Measurements from ENCODE around the gene RPS6KA5. TPM values are rescaled to one million over a fixed set of nuclear protein-coding genes. Genes with fewer than 3 reads are reported as not detected.
"Not testable (repeated sequence)": the region's sequence is repeated elsewhere in the genome, so short reads cannot be mapped to it uniquely, and the experiment has no call there.

The RPS6KA5 gene
- total RNA-seq, 1 donor from 2014 or later: 0.21 TPM

- Histone ChIP-seq H3K27ac (no peak overlapping the region), H3K4me1 (no peaks in the 10 kb centered on the region)
- intact Hi-C loops (cut with DNase I): no loop called here
Observed at GRCh38 chr14:91041450-91041849, 19.0 kb downstream of the RPS6KA5 start.

DNA sequence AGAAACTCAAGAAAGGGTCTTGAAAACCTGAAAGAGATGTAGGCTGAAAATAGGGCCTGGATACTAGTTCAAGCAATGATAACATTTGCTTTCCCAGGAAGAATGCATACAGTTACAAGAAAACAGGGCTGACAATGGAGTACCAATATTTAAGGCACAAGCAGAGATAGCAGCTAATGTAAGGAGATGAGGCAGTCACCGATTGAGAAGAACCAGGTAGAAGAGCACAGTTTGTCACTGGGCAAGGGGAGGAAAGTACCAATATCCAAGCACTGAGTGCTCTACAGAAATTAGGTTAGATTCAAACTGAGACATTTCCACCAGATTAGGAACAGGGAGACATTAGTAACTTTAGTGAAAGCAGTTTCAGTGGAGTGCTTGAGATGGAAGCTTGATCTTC is 19.9 kb downstream of the RPS6KA5 start:
- no peaks in the 10 kb centered on the region for H3K4me1 ChIP-seq

More at GRCh38 chr14:91041450-91041849, 19.0 kb downstream of the RPS6KA5 start:
- Histone ChIP-seq H3K27me3 (no peaks in the 10 kb centered on the region), H3K4me3 (no peak overlapping the region), H3K36me3 (no peaks in the 10 kb centered on the region), H3K9me3 (no peaks in the 10 kb centered on the region)
- DNase-seq (ENCODE audit: low spot score in 2 of 2): no peak
- TF ChIP-seq, protein P1, sequence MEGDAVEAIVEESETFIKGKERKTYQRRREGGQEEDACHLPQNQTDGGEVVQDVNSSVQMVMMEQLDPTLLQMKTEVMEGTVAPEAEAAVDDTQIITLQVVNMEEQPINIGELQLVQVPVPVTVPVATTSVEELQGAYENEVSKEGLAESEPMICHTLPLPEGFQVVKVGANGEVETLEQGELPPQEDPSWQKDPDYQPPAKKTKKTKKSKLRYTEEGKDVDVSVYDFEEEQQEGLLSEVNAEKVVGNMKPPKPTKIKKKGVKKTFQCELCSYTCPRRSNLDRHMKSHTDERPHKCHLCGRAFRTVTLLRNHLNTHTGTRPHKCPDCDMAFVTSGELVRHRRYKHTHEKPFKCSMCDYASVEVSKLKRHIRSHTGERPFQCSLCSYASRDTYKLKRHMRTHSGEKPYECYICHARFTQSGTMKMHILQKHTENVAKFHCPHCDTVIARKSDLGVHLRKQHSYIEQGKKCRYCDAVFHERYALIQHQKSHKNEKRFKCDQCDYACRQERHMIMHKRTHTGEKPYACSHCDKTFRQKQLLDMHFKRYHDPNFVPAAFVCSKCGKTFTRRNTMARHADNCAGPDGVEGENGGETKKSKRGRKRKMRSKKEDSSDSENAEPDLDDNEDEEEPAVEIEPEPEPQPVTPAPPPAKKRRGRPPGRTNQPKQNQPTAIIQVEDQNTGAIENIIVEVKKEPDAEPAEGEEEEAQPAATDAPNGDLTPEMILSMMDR (IDR thresholded peaks at IDR 0.05): no peak

GRCh38 chr14:91038439-91038838 is 22.0 kb downstream of the RPS6KA5 start:
- DNase-seq (ENCODE audit: low spot score in 2 of 2): no peak
- TF ChIP-seq, protein P1 (IDR thresholded peaks at IDR 0.05): no peak
- intact Hi-C loops (cut with DNase I): no loop called here
- Histone ChIP-seq H3K36me3 (no peaks in the 10 kb centered on the region), H3K27ac (no peak overlapping the region), H3K4me1 (no peaks in the 10 kb centered on the region), H3K27me3 (no peaks in the 10 kb centered on the region), H3K4me3 (no peak overlapping the region), H3K9me3 (no peaks in the 10 kb centered on the region)

More for the DNA sequence above, 19.9 kb downstream of the RPS6KA5 start:
- Histone ChIP-seq H3K9me3 (no peaks in the 10 kb centered on the region), H3K27ac (no peak overlapping the region), H3K36me3 (no peaks in the 10 kb centered on the region), H3K4me3 (no peak overlapping the region), H3K27me3 (no peaks in the 10 kb centered on the region)
- TF ChIP-seq, protein P1 (IDR thresholded peaks at IDR 0.05): no peak
- DNase-seq (ENCODE audit: low spot score in 2 of 2): no peak
- intact Hi-C loops (cut with DNase I): no loop called here

- Histone ChIP-seq H3K4me1 (no peaks in the 10 kb centered on the region), H3K27me3 (no peaks in the 10 kb centered on the region), H3K4me3 (no peak overlapping the region), H3K9me3 (no peaks in the 10 kb centered on the region), H3K27ac (no peak overlapping the region), H3K36me3 (no peaks in the 10 kb centered on the region)
- intact Hi-C loops (cut with DNase I): no loop called here
- DNase-seq (ENCODE audit: low spot score in 2 of 2): no peak
- TF ChIP-seq, protein P1 (IDR thresholded peaks at IDR 0.05): no peak
Observed at GRCh38 chr14:91036741-91037469, 23.5 kb downstream of the RPS6KA5 start.

DNA sequence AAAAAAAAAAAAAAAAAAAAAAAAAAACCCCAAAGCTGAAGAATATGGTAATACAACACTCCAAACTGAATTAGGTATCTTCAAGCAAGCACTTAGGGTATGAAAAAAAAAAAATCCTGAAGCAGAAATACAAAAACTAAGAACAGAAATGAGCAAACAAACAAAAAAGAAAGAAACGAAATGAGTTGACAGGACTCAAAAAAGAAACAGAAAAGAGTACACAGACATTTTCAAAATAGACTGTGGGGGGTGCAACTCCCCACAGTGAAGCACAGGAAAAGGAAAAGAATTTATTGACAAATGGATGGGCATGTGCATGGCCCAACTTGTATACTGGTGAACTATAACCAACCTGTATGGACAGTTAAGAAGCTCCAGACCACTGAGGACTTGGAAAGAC is 24.6 kb downstream of the RPS6KA5 start:
- Histone ChIP-seq H3K27me3 (no peaks in the 10 kb centered on the region), H3K27ac (no peak overlapping the region), H3K9me3 (no peaks in the 10 kb centered on the region), H3K4me1 (no peaks in the 10 kb centered on the region), H3K36me3 (no peaks in the 10 kb centered on the region), H3K4me3 (no peak overlapping the region)
- TF ChIP-seq, protein P1 (IDR thresholded peaks at IDR 0.05): no peak
- DNase-seq (ENCODE audit: low spot score in 2 of 2): no peak
- intact Hi-C loops (cut with DNase I): no loop called here

DNA sequence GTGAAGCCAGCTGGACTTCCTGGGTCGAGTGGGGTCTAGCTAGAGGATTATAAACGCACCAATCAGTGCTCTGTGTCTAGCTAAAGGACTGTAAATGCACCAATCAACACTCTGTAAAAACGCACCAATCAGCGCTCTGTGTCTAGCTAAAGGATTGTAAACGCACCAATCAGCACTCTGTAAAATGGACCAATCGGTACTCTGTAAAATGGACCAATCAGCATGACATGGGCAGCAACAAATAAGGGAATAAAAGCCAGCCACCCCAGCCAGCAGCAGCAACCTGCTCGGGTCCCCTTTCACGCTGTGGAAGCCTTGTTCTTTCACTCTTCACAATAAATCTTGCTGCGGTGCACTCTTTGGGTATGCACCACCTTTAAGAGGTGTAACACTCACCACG is 26.1 kb downstream of the RPS6KA5 start:
- H3K36me3 ChIP-seq; H3K9me3 ChIP-seq; H3K27ac ChIP-seq; DNase-seq (ENCODE audit: low spot score in 2 of 2); H3K4me1 ChIP-seq; H3K4me3 ChIP-seq; intact Hi-C loops (cut with DNase I); H3K27me3 ChIP-seq: not testable (repeated sequence)

Measured in ascending aorta (tissue), 2 donors.